ENCODE results near the gene DLL1.

The DLL1 gene

DNA sequence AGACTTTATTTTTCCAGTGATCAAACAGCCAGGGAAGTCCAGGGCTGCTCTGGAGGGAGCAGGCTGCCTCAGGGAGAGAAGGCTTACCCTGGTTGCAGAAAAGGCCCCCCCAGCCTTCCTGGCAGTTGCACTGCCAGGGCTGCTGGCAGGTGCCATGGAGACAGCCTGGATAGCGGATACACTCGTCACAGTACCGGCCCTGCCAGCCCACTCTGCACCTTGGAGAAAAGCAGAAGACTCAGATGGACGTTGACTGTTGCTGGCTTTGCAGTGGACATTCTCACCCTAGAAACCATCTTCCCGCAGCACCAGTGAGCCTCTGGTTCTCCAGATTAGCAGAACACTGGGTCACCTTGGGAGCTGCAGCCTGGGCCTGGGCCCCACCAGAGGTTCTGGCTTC, 5.4 kb downstream of the DLL1 start:
- H2AFZ ChIP-seq (ENCODE audit: low read length) = no peak overlapping the region
- no peak overlapping the region for H3K9ac ChIP-seq (ENCODE audit: low read length)
- no peaks in the 10 kb centered on the region for H3K36me3 ChIP-seq (ENCODE audit: insufficient read depth, low read length)
- H3K27ac ChIP-seq (ENCODE audit: low read depth, low read length, poor library complexity, severe bottlenecking) = no peak overlapping the region
- H3K4me1 ChIP-seq (ENCODE audit: insufficient read depth, low read length, severe bottlenecking) = peaks cover 21% of the 10 kb centered on the region
- H3K79me2 ChIP-seq (ENCODE audit: insufficient read depth, low read length) = no peaks in the 10 kb centered on the region
- H3F3A ChIP-seq (ENCODE audit: insufficient read depth, low read length) = no peaks in the 10 kb centered on the region
- H3K27me3 ChIP-seq (ENCODE audit: insufficient read depth, low read length) = peaks cover 4% of the 10 kb centered on the region; the same call in 1 of the 2 replicates
- TF ChIP-seq, protein P1, sequence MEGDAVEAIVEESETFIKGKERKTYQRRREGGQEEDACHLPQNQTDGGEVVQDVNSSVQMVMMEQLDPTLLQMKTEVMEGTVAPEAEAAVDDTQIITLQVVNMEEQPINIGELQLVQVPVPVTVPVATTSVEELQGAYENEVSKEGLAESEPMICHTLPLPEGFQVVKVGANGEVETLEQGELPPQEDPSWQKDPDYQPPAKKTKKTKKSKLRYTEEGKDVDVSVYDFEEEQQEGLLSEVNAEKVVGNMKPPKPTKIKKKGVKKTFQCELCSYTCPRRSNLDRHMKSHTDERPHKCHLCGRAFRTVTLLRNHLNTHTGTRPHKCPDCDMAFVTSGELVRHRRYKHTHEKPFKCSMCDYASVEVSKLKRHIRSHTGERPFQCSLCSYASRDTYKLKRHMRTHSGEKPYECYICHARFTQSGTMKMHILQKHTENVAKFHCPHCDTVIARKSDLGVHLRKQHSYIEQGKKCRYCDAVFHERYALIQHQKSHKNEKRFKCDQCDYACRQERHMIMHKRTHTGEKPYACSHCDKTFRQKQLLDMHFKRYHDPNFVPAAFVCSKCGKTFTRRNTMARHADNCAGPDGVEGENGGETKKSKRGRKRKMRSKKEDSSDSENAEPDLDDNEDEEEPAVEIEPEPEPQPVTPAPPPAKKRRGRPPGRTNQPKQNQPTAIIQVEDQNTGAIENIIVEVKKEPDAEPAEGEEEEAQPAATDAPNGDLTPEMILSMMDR (IDR thresholded peaks at IDR 0.05; ENCODE audit: low read length) = no peak
- TF ChIP-seq EZH2 (IDR thresholded peaks at IDR 0.05; ENCODE audit: borderline replicate concordance, low read length) = no peak
- H3K9me2 ChIP-seq (ENCODE audit: low read depth, low read length) = no peaks in the 10 kb centered on the region
- no peaks in the 10 kb centered on the region for H4K20me1 ChIP-seq (ENCODE audit: insufficient read depth, low read length)
- H3K9me3 ChIP-seq (ENCODE audit: low read length) = no peaks in the 10 kb centered on the region
- no peak overlapping the region for H3K4me3 ChIP-seq (ENCODE audit: low read depth, low read length, poor library complexity, severe bottlenecking)
- H3K4me2 ChIP-seq (ENCODE audit: low read length) = no peak overlapping the region

DNA sequence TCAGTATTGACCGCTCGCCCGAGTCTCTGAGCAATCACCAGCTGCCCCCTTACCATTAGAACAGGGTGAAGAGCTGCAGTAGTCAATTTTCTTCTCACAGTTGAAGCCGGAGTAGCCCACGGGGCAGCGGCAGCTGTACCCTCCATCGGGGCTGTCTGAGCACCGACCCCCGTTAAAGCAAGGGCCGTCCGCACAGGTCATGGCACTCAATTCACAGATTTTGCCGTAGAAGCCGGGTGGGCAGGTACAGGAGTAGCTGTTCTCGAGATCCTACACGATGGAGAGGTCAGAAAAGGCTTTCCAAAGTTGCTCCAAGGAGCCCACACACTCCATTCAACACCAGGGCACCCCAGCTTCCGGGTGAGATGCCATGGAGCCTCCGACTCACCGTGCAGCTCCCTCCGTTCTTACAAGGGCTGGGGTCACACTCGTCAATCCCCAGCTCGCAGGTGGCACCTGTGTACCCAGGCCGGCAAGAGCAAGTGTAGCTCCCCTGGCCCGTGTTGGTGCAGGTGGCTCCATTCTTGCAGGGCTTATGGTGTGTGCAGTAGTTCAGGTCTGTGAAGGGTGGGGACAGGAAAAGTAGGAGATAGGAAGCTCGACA, 5.9 kb downstream of the DLL1 start:
- Histone ChIP-seq H3K9ac (ENCODE audit: low read length) (no peak overlapping the region), H3K36me3 (ENCODE audit: insufficient read depth, low read length) (no peaks in the 10 kb centered on the region), H3K79me2 (ENCODE audit: insufficient read depth, low read length) (no peaks in the 10 kb centered on the region), H3K4me2 (ENCODE audit: low read length) (no peak overlapping the region), H3K9me2 (ENCODE audit: low read depth, low read length) (no peaks in the 10 kb centered on the region), H3K9me3 (ENCODE audit: low read length) (no peaks in the 10 kb centered on the region), H3K27me3 (ENCODE audit: insufficient read depth, low read length) (peaks cover 4% of the 10 kb centered on the region; the same call in 1 of the 2 replicates), H3F3A (ENCODE audit: insufficient read depth, low read length) (no peaks in the 10 kb centered on the region), H3K27ac (ENCODE audit: low read depth, low read length, poor library complexity, severe bottlenecking) (no peak overlapping the region), H4K20me1 (ENCODE audit: insufficient read depth, low read length) (no peaks in the 10 kb centered on the region), H3K4me1 (ENCODE audit: insufficient read depth, low read length, severe bottlenecking) (peaks cover 22% of the 10 kb centered on the region), H3K4me3 (ENCODE audit: low read depth, low read length, poor library complexity, severe bottlenecking) (no peak overlapping the region), H2AFZ (ENCODE audit: low read length) (no peak overlapping the region)
- TF ChIP-seq, protein P1 (IDR thresholded peaks at IDR 0.05; ENCODE audit: low read length) = no peak
- no peak for TF ChIP-seq EZH2 (IDR thresholded peaks at IDR 0.05; ENCODE audit: borderline replicate concordance, low read length)

DNA sequence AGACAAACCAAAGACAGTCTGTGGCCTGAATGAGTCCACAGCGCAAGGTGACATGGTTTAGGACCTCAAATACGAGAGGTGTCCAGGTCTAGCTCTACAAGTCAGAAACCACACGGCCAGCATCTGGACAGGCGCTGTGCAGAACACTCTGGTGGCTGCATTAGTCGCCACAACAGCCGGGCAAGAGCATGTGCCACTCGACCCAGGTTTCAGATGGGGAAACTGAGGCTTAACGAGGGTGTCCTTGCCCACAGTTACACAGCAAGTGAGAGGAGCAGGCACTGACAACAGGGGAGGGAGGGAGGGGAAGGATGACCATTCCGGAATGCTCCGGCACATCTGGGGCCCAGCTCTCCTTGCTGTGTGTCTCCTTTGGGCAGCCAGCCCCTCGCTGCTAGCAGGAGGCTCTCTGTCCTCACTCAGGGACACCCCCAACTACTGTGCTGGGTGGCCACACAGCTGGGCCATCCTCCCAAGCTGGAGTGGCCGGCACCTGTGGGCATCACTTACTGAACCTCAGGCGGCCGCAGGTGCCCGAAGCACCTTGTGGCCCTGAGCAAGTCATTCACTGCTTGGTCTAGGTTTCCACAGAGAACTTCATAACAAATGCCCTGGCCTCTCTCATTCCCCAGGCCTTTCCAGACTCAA, 6.6 kb downstream of the DLL1 start:
- Histone ChIP-seq H3K4me3 (ENCODE audit: low read depth, low read length, poor library complexity, severe bottlenecking) (no peak overlapping the region), H3K9me3 (ENCODE audit: low read length) (no peaks in the 10 kb centered on the region), H4K20me1 (ENCODE audit: insufficient read depth, low read length) (no peaks in the 10 kb centered on the region), H3K4me1 (ENCODE audit: insufficient read depth, low read length, severe bottlenecking) (peaks cover 22% of the 10 kb centered on the region), H3K79me2 (ENCODE audit: insufficient read depth, low read length) (no peaks in the 10 kb centered on the region), H3K36me3 (ENCODE audit: insufficient read depth, low read length) (no peaks in the 10 kb centered on the region), H3K9me2 (ENCODE audit: low read depth, low read length) (no peaks in the 10 kb centered on the region), H3K27me3 (ENCODE audit: insufficient read depth, low read length) (peaks cover 4% of the 10 kb centered on the region; the same call in 1 of the 2 replicates), H3K27ac (ENCODE audit: low read depth, low read length, poor library complexity, severe bottlenecking) (no peak overlapping the region), H2AFZ (ENCODE audit: low read length) (no peak overlapping the region), H3K9ac (ENCODE audit: low read length) (no peak overlapping the region), H3K4me2 (ENCODE audit: low read length) (no peak overlapping the region), H3F3A (ENCODE audit: insufficient read depth, low read length) (0 out of 2 replicates have a peak, but pooled peaks cover under 1% of the 10 kb centered on the region)
- TF ChIP-seq, protein P1 (IDR thresholded peaks at IDR 0.05; ENCODE audit: low read length) = no peak
- no peak for TF ChIP-seq EZH2 (IDR thresholded peaks at IDR 0.05; ENCODE audit: borderline replicate concordance, low read length)
